Mesothelial cell of epicardium (in vitro differentiated cells): ENCODE data around the gene GIPC1. TPM values are rescaled to one million over a fixed set of nuclear protein-coding genes. Genes with fewer than 3 reads are reported as not detected.
A peak's percentile ranks its signal among the peaks of the same experiment; 100 is the strongest.

Experiments
- DNase-seq, 2 experiments: peaks; one replicate each; pipeline ENCODE4 v3.0.0; 2021; ENCODE audit warnings: low spot score in 2 of 2; ENCODE audit not compliant: unreplicated experiment in 2 of 2
- H3K27ac Mint-ChIP-seq: 2 replicates; pipeline ENCODE4 v1.8.0; 2021; ENCODE audit warnings: mixed read lengths
- H3K27me3 Mint-ChIP-seq: 2 replicates; pipeline ENCODE4 v1.8.0; 2021; ENCODE audit warnings: low read depth, mixed read lengths
- H3K36me3 Mint-ChIP-seq: 2 replicates; pipeline ENCODE4 v1.8.0; 2021; ENCODE audit warnings: mixed read lengths
- H3K4me1 Mint-ChIP-seq: 2 replicates; pipeline ENCODE4 v1.8.0; 2021; ENCODE audit warnings: mixed read lengths
- H3K4me3 Mint-ChIP-seq: 2 replicates; pipeline ENCODE4 v1.8.0; 2021; ENCODE audit warnings: mild to moderate bottlenecking, moderate library complexity, mixed read lengths
- H3K9me3 Mint-ChIP-seq: 2 replicates; pipeline ENCODE4 v1.8.0; 2021; ENCODE audit warnings: mixed read lengths
- CTCF ChIP-seq: fragments of 200-600 bp; sonication (generic); IDR thresholded peaks from one replicate; pipeline ENCODE4 v1.5.0; 2021; ENCODE audit warnings: antibody characterized with exemption; ENCODE audit not compliant: unreplicated experiment
- total RNA-seq: library from RNA; stranded (reverse); gene quantifications from 3 replicates; pipeline ENCODE4 v1.2.1, GENCODE V29; 2021

Gene GIPC1
- total RNA-seq, 1 donor from 2014 or later = 108 TPM

DNA sequence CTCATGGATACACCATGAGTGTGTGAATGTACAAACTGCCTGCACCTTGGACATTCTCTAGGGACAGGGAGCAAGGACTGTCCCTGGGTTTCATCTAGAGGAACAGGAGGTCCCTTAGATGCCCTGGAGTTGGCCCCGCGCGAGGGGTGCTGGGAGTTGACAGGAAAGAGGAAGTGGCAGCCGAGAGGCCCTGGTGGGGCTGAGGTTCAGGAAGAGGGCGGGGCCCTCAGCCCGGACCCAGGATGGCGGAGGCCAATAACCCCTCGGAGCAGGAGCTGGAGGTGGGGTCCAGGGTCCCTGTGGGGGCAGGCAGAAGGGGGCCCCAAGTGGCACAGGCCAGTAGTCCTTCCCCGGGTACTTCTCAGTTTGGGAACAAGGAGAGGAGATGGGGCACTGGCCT is 55.9 kb downstream of the GIPC1 start:
- peak overlapping the region; percentile 53 for H3K27ac Mint-ChIP-seq
- DNase-seq = no peak
- peaks cover 20% of the 10 kb centered on the region for H3K36me3 Mint-ChIP-seq
- no peak for TF ChIP-seq CTCF
- no peaks in the 10 kb centered on the region for H3K27me3 Mint-ChIP-seq
- H3K4me1 Mint-ChIP-seq = peaks cover 15% of the 10 kb centered on the region
- H3K4me3 Mint-ChIP-seq = no peak overlapping the region
- no peaks in the 10 kb centered on the region for H3K9me3 Mint-ChIP-seq

GRCh38 chr19:14439014-14439413 is 56.9 kb downstream of the GIPC1 start:
- Mint-ChIP-seq H3K36me3 (peaks cover 15% of the 10 kb centered on the region), H3K4me1 (peaks cover 24% of the 10 kb centered on the region), H3K27ac (peak overlapping the region; percentile 47), H3K27me3 (no peaks in the 10 kb centered on the region), H3K9me3 (no peaks in the 10 kb centered on the region), H3K4me3 (no peak overlapping the region)
- DNase-seq = no peak
- TF ChIP-seq CTCF = no peak

- DNase-seq = no peak
- H3K27ac Mint-ChIP-seq = no peak overlapping the region
- H3K4me3 Mint-ChIP-seq = no peak overlapping the region
- TF ChIP-seq CTCF = no peak
- H3K9me3 Mint-ChIP-seq = no peaks in the 10 kb centered on the region
- H3K4me1 Mint-ChIP-seq = peaks cover 26% of the 10 kb centered on the region
- peaks cover 5% of the 10 kb centered on the region for H3K36me3 Mint-ChIP-seq
- no peaks in the 10 kb centered on the region for H3K27me3 Mint-ChIP-seq
Measured at GRCh38 chr19:14437578-14438140, 58.3 kb downstream of the GIPC1 start.

DNA sequence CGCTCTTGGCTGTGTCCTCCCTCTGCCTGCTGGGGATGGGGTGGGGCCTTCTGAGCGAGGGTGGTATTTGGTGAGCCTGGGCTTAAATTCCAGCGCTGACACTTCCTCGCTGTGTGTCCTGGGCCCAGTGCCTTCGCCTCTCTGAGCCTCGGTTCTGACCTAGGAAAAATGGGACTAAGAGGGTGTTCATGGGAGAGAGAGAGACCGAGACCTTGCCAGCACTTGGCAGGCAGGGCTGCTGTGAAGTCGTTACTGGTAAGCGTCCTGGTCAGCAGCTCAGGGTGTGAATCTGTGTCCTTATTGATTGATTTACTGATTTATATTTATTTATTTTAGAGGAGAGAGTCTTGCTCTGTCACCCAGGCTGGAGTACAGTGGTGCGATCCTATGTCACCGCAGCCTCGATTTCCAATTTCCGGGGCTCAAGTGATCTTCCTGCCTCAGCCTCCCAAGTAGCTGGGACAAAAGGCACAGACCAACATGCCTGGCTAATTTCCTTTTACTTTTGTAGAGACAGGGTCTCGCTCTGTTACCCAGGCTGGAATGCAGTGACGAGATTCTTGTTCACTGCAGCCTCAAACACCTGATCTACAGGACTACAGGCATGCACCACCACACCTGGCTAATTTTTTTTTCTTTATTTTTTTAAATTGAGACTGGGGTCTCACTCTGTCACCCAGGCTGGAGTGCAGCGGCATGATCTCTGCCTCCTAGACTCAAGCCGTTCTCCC is 60.4 kb downstream of the GIPC1 start:
- Mint-ChIP-seq H3K4me1 (peaks cover 29% of the 10 kb centered on the region), H3K27me3 (peaks cover 13% of the 10 kb centered on the region), H3K36me3 (no peaks in the 10 kb centered on the region), H3K27ac (peak overlapping the region; percentile 34), H3K9me3 (no peaks in the 10 kb centered on the region), H3K4me3 (peak overlapping the region; percentile 33)
- no peak for DNase-seq
- no peak for TF ChIP-seq CTCF

DNA sequence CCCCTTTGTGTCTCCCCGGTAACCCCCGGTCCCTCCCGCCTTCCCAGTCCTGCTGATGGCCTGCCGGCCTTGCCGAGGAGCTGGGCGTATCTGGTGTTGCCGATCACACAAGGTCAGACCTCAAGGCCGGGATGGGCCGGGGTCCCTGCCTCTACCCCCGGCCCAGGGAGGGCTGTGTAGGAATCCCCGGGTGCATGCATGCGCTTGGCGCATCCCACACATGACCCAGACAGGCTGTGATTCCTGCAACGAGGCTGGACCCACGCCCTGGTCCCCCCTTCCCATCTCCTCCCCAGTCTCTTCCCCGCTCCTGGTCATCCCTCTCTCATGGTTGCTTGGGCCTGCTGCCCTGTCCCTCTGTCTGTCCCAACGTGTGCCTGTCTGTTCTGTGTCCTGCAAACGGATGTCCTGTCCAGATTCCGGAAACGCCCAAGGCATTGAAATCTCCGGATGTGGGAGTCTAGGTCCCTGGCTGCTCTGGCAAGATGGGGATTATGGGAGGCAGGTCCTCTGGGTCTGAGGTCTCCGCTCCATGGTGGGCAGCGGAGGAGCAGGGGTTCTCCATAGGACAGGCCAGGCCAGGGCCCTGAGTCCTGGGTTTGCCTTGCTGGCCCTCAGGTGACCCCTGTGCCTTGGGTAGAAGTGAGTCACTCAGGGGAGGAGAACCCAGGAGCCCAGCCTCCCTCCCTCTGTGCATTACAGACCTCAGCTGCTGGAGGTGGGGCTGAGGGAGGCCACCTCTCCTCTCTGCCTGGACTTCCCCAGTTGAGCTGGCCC is 61.2 kb downstream of the GIPC1 start:
- Mint-ChIP-seq H3K9me3 (no peaks in the 10 kb centered on the region), H3K27me3 (peaks cover 16% of the 10 kb centered on the region), H3K4me1 (peaks cover 22% of the 10 kb centered on the region), H3K36me3 (no peaks in the 10 kb centered on the region), H3K27ac (peak overlapping the region; percentile 86), H3K4me3 (peak overlapping the region; percentile 63)
- no peak for TF ChIP-seq CTCF
- no peak for DNase-seq
